GM19438 (cell line): ENCODE data around the gene ARAP2.

Experiments used
- ATAC-seq: cut with Tn5 transposase; IDR thresholded peaks from one replicate; pipeline ENCODE4 v1.9.1; 2021; ENCODE audit warnings: low read depth; ENCODE audit not compliant: unreplicated experiment

Gene ARAP2

DNA sequence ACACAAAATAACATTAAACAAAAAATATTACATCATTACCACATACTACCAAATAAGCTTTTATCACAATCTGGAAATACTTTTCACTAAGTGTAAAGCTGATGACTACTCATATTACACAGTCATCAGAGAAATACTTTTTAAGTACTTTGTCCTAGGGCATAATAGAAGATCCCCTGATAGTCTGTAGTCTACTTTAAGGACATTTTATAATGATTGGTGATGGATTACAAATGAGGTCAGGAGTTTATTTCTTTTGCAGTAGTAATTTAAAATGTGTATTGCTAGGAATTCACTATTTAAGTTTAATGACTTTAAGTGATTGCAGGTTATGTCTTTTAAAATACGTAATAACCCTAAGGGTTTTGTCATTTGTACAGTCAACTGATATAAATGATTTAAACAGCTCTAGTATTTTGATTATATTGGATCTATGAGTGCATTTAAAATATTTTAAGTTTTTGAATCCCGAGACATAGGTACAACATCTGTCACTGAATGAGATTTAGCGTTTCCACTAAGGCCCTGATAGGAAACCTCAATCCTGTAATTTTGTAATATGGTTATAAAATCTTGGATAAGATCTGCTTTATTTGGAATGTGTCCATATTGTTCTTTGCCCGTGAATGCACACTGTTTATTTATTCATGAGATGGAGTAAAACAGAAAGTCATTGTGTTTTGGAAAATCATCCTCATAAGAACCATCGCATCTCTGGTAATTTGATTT lies 189.5 kb downstream of the ARAP2 start:
- no peak for ATAC-seq

DNA sequence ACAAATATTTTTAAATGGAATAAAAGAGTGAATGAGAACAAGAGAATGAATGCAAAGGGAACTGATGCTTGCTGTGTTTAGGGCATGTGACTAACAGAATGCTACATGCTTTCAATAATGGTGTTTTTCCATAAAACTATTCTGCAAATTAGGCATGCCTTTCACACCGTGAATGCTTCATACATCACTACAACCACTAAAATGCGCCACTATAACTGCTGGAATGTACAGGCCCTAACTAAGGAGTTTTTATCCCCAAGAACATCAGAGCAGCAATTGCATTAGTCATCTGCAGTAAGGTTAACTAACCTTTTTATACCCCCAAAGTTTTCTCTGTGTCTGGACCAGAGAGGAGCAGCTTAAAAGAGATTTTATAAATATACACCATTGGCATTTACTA lies 190.4 kb downstream of the ARAP2 start:
- no peak for ATAC-seq

DNA sequence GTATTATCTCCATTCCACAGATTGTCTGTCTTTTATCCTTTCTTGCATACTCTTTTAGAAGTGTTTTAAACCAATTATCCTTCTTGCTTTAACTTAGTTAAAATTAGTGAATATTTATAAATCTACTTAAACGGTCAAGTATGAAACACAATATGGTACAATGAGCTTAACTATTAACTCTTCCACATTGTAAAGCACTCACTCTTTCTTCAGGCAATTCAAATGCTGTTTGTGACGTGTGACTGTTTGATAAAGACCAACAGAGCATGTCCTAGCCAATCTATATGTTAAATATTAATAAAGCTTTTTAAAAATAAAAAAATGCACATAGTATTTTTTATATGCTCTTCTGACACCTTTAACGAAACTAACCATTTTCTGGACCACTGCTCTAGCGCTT lies 192.7 kb downstream of the ARAP2 start:
- ATAC-seq, result no peak

DNA sequence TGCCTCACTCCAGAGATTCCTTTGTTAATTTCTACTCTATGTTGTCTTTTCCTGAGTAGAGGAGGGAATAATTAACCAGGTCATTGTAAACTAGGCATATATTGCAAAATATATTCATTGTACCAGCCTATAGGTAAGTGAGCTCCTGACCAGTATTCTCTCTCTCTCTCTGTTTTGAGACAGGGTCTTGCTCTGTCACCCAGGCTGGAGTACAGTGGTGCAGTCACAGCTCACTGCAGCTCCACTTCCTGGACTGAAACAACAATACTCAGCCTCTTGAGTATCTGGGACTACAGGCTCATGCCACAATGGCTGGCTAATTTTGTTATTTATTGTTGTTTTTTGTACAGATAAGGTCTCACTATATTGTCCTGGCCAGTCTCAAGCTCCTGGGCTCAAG lies 198.3 kb downstream of the ARAP2 start:
- no peak for ATAC-seq

DNA sequence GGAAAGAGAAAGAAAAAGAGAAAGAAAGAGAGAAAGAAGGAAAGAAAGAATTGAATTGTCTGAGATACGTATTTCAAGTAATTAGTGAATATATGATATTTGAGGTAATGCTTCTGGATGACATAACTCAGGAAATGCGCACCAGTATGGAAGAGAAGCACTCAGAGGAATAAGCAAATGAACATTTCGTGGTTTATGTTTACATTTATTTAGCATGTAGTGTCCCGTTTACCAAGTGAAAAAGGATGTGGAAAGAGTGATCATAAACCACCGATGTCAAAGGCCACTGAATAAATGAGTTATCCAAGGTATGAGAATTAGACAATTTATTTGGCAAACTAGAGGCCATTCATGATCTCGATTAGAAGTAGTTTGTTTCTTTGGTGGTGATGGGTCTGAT lies 200.4 kb downstream of the ARAP2 start:
- ATAC-seq, result no peak

DNA sequence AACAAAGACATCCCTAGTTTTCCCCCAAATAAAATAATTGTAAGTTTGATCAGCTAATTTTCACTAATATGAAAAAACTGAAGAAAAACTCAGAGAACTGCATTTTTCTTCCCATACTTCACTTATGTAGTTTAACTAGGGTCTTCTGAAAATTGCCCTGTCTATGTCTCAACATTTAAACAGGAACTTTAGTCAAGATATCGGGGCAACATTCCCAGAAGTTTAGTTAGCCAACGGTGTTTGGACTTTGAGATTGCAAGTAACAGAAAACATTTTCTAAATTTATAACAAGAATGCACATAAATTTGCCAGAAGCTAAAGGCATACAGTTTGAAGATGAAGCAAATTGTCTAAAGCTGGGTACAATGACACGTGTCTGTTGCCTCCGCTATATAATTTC lies 201.1 kb downstream of the ARAP2 start:
- ATAC-seq, result no peak

DNA sequence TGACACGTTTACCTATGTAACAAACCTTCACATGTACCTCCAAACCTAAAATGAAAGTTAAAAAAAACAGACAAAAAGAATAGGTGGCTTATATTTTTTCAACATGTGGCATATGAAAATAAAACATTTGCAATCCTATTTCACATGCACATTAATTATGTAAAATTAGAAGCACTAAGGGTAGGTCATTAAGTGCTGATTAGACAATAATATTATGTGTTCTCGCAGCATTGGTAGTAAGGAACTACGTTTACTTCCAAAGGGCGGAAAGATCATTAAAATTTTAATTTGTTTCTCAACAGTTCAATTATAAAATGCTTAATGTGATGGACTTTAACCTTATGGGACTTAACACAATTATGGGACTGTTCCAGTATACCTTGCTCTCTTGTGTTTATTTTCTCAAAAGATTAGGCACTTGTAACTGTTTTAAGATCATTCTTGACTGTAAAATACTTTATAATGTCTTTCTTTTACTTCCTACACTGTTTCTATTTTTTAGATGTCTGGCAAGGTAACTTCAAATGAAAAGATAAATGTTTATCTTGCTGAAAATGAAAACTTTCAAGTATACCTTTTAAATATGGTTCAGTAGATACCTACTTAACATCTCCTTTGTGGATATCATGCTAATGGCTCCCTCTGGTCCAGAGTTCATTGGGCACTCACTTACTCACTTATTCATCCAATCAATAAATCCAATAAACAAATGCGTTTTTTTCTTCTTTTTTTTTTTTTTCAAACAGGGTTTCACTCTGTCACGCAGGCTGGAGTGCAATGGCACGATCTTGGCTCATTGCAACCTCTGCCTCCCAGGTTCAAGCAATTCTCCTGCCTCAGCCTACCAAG lies 202.0 kb downstream of the ARAP2 start:
- no peak for ATAC-seq

DNA sequence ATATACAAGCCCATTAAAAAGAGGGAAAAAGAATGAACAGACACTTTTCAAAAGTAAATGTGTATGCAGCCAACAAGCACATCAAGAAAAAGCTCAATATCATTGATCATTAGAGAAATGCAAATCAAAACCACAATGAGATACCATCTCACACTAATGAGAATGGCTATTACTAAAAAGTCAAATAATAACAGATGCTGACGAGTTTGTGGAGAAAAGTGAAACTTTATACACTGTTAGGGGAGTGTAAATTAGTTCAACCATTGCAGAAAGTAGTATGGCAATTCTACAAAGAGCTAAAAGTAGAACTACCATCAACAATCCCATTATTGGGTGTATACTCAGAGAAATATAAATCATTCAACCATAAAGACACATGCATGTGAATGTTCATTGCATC lies 203.0 kb downstream of the ARAP2 start:
- no peak for ATAC-seq

DNA sequence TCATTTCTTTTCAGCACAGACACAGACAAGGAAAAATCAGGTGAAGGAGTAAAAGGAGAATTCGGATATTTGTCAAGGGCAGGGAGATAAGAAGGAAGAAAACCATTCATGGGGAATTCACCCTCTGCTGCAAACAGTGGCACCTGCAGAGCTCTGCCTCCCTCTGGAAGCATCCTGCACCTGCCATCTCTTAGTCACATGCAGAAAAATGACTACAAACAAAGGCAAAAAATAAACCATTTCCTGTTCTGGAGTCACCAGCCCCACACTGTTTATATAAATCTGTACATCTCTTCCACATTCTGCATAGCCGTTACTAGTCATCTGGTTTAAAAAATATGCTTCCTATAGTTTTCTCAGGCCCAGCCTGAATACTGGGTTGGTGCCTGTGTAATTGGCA lies 205.3 kb downstream of the ARAP2 start:
- ATAC-seq, result no peak

DNA sequence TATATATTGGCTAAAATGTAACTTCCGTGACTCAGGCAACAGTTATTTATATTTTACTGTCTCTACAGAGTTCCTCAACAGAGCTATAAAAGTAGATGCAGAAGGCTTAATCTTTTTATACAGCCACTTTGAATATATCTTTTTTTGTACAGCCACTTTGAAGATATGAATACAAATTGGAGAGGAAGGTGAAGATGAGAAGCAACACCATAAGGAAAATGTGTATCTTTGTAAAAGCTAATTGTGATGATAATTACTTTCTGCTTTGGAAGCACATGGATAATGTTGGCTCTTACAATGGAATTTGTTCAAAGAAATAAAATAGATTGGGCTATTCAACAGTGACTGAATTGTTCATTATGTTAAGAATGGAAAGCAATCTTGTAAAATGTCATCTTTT lies 205.8 kb downstream of the ARAP2 start:
- ATAC-seq, result no peak

DNA sequence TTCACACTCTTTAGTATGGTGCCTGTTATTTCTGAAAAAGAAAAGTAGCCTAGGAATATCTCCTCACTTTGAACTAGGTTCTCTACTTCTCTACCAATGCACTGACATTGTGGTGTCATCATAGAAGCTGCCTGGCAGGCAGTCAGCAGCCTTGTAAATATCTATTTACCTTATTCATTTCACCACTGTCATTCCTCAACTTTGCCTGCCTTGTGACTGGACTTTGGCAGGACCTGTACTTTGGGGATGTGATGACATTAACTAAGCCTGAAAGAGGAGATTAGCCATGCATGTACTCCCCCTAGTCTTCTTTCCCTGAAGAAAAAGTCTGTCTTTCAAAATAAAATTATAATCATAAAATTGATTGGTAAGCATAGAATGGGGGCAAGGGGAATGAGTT lies 207.2 kb downstream of the ARAP2 start:
- ATAC-seq, result no peak

DNA sequence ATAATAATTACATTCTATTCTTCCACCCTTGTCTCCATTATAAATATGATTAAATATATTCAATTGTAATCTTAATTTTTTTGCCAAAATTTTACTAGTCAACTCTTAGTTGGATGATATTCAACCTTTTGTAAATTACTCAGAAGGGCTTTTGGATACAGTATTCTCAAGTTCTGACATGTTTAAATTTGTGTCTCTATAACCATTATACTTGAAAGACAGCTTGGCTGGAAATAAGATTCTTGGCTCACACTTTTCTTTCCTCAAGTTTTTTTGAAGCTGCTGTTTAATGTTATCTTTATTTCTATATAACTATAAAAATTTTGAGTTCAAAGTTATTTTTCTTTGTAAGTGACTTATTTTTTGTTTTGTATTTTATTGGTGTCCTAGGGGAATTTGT lies 214.4 kb downstream of the ARAP2 start:
- ATAC-seq, result no peak

DNA sequence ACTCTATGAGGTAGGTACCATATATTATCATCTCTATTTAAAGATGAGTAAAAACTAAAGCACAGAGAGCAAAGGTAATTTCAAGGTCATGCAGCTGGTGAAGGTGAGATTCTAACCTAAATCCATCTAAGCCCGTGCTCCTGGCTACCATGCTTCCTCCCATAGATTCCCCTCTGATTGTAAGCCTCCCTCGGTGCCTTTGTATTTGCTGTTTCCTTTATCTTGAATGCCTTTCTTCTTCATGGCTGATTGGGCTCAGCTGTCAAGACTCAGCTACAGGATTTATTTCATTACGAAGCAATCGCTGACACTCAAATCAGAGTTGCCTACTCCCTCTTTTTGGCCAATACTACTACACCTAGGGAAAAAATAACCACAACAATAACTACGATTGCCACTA lies 217.1 kb downstream of the ARAP2 start:
- no peak for ATAC-seq

DNA sequence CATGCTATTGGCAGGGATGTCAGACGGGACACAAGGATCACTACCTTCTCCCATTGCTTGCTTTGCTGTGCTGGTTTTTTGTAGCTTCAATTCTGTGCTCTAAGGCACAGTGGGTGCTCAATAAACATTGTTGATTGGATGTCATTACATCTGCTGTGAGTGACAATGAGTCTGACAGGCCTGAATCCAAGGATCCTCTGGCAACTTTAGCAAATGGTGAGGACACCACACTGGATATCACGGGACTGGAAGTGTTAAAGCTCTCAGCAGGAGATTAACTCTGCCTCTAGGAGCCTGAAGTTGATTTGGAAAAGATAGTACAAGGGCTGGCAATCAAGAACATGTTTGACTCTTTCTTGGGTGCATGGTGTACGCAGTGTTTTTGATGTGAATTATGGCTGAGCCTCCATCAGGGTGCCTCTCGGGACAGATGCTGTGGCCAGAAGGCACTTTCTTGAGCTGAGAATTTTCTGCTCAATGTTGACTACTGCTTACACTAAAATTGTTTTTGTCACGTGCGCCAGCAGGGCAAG lies 217.9 kb downstream of the ARAP2 start:
- ATAC-seq, result no peak

DNA sequence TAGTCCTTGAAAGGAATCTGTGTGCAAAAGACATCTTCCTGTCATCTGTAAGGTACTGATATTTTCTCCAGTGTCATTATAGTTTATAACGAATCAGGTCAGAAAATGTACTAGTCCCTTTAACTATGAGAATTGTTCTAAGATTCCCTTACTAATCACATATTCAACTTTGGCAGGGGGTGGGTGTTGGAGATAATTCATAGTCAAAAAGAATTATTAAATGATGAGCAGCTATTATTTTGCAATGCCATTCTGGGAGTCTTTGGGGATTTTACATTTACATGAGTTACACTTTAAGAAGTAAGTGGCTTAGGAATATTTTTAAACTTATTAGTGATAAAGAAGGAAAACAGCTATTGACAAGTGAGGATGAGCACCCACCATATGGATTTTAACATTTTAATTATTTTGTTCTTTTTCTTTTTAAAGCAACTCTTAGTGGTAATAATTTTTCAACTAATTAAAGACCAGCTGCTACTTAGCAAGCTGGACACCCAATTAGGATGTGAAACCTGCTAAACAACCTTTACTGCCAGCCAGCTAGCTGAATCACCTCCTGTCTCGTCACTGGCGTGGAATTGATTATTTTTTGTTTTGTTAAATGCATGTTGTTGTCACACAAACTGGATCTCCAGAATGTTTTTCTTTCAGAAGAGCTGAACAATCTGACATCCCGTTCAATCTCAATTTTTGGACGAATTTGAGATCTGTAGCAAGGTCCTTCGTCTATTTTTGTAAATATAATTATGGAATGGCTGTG lies 219.2 kb downstream of the ARAP2 start:
- ATAC-seq, result no peak

DNA sequence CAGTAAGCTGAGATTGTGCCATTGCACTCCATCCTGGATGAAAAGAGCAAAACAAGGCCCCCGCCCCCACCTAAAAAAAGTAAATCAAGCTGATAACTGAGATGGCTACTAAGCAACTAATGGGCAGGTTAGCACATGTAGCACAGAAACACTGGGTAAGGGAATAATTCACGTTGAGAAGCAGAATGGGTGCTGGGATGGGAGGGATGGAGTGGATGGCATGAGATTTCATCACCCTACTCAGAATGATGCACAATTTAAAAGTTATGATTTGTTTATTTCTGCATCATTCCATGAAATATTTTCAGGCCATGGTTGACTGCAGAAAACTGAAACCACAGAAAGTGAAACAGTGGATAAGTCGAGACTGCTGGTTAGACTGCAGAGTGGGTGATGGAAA lies 224.0 kb downstream of the ARAP2 start:
- no peak for ATAC-seq
